Karpas-422 (cell line): ENCODE measurements around the gene DGKD. TPM values are rescaled to one million over a fixed set of nuclear protein-coding genes. Genes with fewer than 3 reads are reported as not detected.

Source experiments
- DNase-seq: peaks from one replicate; pipeline ENCODE4 v3.0.0-alpha.2; 2015
- H2AFZ ChIP-seq: fragments of 200-600 bp; sonication (generic); 2 replicates; pipeline ENCODE4 v1.6.1; 2014; ENCODE audit warnings: antibody characterized with exemption, low read length, mixed read lengths
- H3K27ac ChIP-seq: fragments of 200-600 bp; sonication (generic); 2 replicates; pipeline ENCODE4 v1.5.1; 2014; ENCODE audit warnings: mild to moderate bottlenecking, low read length, moderate library complexity
- H3K27me3 ChIP-seq: fragments of 200-600 bp; sonication (generic); 2 replicates; pipeline ENCODE4 v1.6.1; 2014; ENCODE audit warnings: low read length, mixed read lengths
- H3K36me3 ChIP-seq: fragments of 200-600 bp; sonication (generic); 2 replicates; pipeline ENCODE4 v1.6.1; 2014; ENCODE audit warnings: low read length, mixed read lengths; ENCODE audit not compliant: insufficient read depth
- H3K4me1 ChIP-seq: fragments of 200-600 bp; sonication (generic); 2 replicates; pipeline ENCODE4 v1.6.1; 2014; ENCODE audit warnings: mild to moderate bottlenecking, low read length, mixed read lengths
- H3K4me2 ChIP-seq: fragments of 200-600 bp; sonication (generic); 2 replicates; pipeline ENCODE4 v1.6.1; 2014; ENCODE audit warnings: low read length, low read depth, mild to moderate bottlenecking; ENCODE audit not compliant: poor library complexity, severe bottlenecking
- H3K4me3 ChIP-seq: fragments of 200-600 bp; sonication (generic); 2 replicates; pipeline ENCODE4 v1.5.1; 2014; ENCODE audit warnings: mild to moderate bottlenecking, antibody characterized with exemption, low read length, mixed read lengths
- H3K79me2 ChIP-seq: fragments of 200-600 bp; sonication (generic); 2 replicates; pipeline ENCODE4 v1.6.1; 2014; ENCODE audit warnings: mild to moderate bottlenecking, low read length, mixed read lengths
- H3K9ac ChIP-seq: fragments of 200-600 bp; sonication (generic); 2 replicates; pipeline ENCODE4 v1.6.0; 2014; ENCODE audit warnings: low read length
- H3K9me2 ChIP-seq: fragments of 200-600 bp; sonication (generic), shearing (Covaris generic); replicated peaks from 2 replicates; pipeline ENCODE4 v1.6.0; 2014; ENCODE audit warnings: mild to moderate bottlenecking, low read length, moderate library complexity; ENCODE audit not compliant: insufficient read depth
- H3K9me3 ChIP-seq: fragments of 300-700, 200-600 bp; sonication (generic); 2 replicates; pipeline ENCODE4 v1.6.1; 2014; ENCODE audit warnings: low read length, mixed read lengths
- H4K20me1 ChIP-seq: fragments of 200-600 bp; sonication (generic); 2 replicates; pipeline ENCODE4 v1.6.1; 2014; ENCODE audit warnings: mild to moderate bottlenecking, antibody characterized with exemption, low read length, low read depth; ENCODE audit not compliant: insufficient read depth
- total RNA-seq: library from RNA; depleted of rRNA; stranded (reverse); fragments of >200 nt; shearing (Covaris generic); gene quantifications from 2 replicates; pipeline ENCODE4 v1.2.3, GENCODE V29; 2014; ENCODE audit warnings: low replicate concordance

DGKD gene
- total RNA-seq, 1 experiment from 2014 or later = 10.2 TPM

DNA sequence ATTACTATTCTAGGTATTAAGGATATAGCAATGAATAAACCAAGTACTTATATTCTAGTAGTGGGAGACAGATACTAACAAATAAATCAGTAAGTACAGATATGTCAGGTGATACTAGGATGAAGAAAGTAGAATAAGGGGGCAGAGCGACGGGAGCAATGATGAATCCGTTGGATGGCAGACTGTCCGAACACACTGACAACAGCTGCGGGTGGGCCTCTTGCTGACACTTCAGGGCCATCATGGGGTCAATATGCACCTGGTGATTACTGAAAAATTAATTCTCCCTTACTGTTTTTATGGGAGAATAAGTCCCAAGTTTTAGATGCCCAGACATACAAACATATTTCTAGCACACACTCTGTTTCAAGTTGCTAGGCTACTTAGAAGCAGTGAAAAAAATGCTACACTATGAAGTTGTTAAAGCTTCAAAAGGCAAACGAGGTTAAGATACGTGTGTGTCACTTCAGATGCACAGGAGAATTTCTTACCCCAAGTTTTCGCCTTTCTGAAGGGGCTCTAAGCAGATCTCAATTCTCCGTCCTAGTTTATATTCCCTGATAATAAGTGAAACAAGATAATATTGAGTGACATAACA, 133.6 kb downstream of the DGKD start:
- DNase-seq = no peak
- H3K27me3 ChIP-seq = no peaks in the 10 kb centered on the region
- H3K79me2 ChIP-seq = no peaks in the 10 kb centered on the region
- H3K9me3 ChIP-seq = no peaks in the 10 kb centered on the region
- H3K4me3 ChIP-seq = no peak overlapping the region
- H3K4me2 ChIP-seq = no peak overlapping the region
- no peaks in the 10 kb centered on the region for H3K9me2 ChIP-seq
- no peak overlapping the region for H2AFZ ChIP-seq
- H3K27ac ChIP-seq = no peak overlapping the region
- no peaks in the 10 kb centered on the region for H4K20me1 ChIP-seq
- no peak overlapping the region for H3K9ac ChIP-seq
- H3K36me3 ChIP-seq = no peaks in the 10 kb centered on the region
- peaks cover 15% of the 10 kb centered on the region for H3K4me1 ChIP-seq

DNA sequence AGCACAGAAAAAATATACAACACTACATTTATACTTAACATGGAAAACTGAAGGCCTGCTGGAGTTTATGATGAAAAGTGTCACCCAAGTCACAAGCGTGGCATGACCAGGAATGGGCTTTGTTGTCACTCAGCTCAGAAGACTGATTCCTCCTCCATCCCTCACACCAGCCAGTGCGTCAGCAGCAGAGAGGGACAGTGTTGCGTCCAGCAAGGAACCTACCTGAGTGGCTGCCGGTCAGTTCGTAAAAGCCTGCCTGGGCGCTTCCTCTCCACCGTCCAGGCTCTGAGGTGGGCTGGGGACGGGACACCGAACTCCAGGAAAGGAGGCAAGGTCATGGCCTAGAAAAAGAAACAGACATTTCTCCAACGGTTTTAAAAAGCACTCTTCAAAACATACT, 134.8 kb downstream of the DGKD start:
- Histone ChIP-seq H3K36me3 (no peaks in the 10 kb centered on the region), H3K27me3 (no peaks in the 10 kb centered on the region), H3K9me3 (no peaks in the 10 kb centered on the region), H3K27ac (no peak overlapping the region), H3K79me2 (no peaks in the 10 kb centered on the region), H3K4me2 (no peak overlapping the region), H3K9me2 (no peaks in the 10 kb centered on the region), H3K4me1 (peaks cover 2% of the 10 kb centered on the region), H3K9ac (no peak overlapping the region), H3K4me3 (no peak overlapping the region), H2AFZ (no peak overlapping the region), H4K20me1 (no peaks in the 10 kb centered on the region)
- no peak for DNase-seq

DNA sequence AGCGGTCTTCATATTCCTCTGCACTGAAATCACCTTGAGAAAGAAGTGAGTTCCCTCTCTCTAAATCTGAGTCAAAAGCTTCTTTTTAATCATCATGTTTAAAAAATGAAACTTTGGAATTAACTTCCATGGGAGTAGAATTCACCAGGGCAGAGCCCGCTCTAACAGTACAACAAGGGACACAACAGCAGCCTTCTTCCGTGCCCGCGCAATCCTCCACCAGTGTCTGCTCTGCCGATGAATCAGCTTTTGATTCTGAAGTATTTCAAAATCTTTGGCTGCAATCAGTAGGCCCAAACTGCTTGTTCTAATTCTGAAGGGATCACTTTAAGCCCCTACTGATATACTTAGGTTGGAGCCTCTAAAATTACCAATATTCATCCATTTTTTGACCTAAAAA, 135.4 kb downstream of the DGKD start:
- Histone ChIP-seq H3K27ac (no peak overlapping the region), H3K4me1 (no peaks in the 10 kb centered on the region), H3K36me3 (no peaks in the 10 kb centered on the region), H3K79me2 (no peaks in the 10 kb centered on the region), H3K9me3 (no peaks in the 10 kb centered on the region), H3K4me3 (no peak overlapping the region), H3K27me3 (no peaks in the 10 kb centered on the region), H2AFZ (no peak overlapping the region), H3K4me2 (no peak overlapping the region), H3K9me2 (no peaks in the 10 kb centered on the region), H3K9ac (no peak overlapping the region), H4K20me1 (no peaks in the 10 kb centered on the region)
- no peak for DNase-seq

DNA sequence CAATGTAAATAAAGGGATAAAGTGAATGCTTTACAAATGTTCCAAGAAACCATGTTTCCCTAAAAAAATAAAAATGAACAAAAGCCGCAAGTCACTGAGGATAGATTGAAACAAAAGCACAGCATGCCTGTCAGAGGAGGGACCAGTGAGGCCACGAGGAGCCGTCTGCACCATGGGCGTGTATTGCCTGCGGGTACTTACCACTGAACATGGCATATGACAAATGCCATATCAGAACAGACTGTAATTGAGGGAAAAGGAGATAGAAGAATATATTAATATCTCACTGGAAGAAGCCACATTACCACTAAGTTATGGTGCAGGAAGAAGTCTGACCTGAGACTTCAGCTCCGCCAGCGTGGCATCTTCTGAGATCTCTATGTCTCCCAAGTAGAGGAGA, 136.5 kb downstream of the DGKD start:
- H3K9me2 ChIP-seq = no peaks in the 10 kb centered on the region
- no peaks in the 10 kb centered on the region for H4K20me1 ChIP-seq
- no peak overlapping the region for H2AFZ ChIP-seq
- no peaks in the 10 kb centered on the region for H3K79me2 ChIP-seq
- no peak overlapping the region for H3K4me2 ChIP-seq
- no peaks in the 10 kb centered on the region for H3K36me3 ChIP-seq
- H3K4me3 ChIP-seq = no peak overlapping the region
- no peaks in the 10 kb centered on the region for H3K4me1 ChIP-seq
- no peaks in the 10 kb centered on the region for H3K27me3 ChIP-seq
- DNase-seq = no peak
- H3K9me3 ChIP-seq = no peaks in the 10 kb centered on the region
- no peak overlapping the region for H3K9ac ChIP-seq
- H3K27ac ChIP-seq = no peak overlapping the region

DNA sequence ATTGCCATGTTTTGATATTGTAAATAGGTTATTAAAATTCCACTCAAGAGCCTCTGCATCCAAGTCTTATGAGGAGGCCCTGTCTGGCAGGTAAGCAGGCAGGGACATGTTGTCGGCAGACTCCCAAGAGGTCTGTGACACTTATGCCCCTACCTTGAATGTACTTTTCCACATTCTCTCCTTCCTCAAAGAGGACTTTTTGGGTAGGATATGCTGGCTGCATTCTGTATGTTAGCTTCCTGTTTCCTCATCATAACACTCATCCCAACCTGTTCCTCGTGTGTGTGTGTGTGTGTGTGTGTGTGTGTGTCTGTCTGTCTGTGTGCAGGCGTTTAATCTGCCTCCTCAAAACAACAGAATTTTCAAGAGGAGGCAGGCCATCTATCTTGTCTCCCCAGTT, 137.0 kb downstream of the DGKD start:
- no peak for DNase-seq
- no peak overlapping the region for H3K27ac ChIP-seq
- H3K4me2 ChIP-seq = no peak overlapping the region
- no peaks in the 10 kb centered on the region for H3K4me1 ChIP-seq
- H3K36me3 ChIP-seq = no peaks in the 10 kb centered on the region
- H3K9ac ChIP-seq = no peak overlapping the region
- H4K20me1 ChIP-seq = no peaks in the 10 kb centered on the region
- no peak overlapping the region for H2AFZ ChIP-seq
- no peak overlapping the region for H3K4me3 ChIP-seq
- no peaks in the 10 kb centered on the region for H3K9me3 ChIP-seq
- no peaks in the 10 kb centered on the region for H3K9me2 ChIP-seq
- H3K27me3 ChIP-seq = no peaks in the 10 kb centered on the region
- no peaks in the 10 kb centered on the region for H3K79me2 ChIP-seq

DNA sequence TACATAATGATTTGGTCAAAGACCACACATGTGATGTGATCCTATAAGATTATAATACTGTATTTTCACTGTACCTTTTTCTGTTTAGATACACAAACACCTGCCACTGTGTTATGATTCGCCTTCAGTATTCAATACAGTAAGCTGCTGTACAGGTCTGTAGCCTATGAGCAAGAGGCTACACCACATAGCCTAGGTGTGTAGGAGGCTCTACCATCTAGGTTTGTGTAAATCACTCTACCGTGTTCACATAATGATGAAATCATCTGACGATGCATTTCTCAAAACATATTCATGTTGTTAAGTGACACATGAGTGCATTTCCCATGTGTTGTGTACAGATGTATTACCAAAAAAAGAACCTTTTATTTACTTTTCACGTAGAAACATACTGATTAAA, 137.8 kb downstream of the DGKD start:
- H3K9ac ChIP-seq = no peak overlapping the region
- H3K79me2 ChIP-seq = no peaks in the 10 kb centered on the region
- H3K4me2 ChIP-seq = no peak overlapping the region
- H4K20me1 ChIP-seq = no peaks in the 10 kb centered on the region
- H3K4me1 ChIP-seq = no peaks in the 10 kb centered on the region
- no peak for DNase-seq
- no peak overlapping the region for H3K27ac ChIP-seq
- H3K9me2 ChIP-seq = no peaks in the 10 kb centered on the region
- no peaks in the 10 kb centered on the region for H3K9me3 ChIP-seq
- no peak overlapping the region for H2AFZ ChIP-seq
- no peak overlapping the region for H3K4me3 ChIP-seq
- no peaks in the 10 kb centered on the region for H3K27me3 ChIP-seq
- no peaks in the 10 kb centered on the region for H3K36me3 ChIP-seq

DNA sequence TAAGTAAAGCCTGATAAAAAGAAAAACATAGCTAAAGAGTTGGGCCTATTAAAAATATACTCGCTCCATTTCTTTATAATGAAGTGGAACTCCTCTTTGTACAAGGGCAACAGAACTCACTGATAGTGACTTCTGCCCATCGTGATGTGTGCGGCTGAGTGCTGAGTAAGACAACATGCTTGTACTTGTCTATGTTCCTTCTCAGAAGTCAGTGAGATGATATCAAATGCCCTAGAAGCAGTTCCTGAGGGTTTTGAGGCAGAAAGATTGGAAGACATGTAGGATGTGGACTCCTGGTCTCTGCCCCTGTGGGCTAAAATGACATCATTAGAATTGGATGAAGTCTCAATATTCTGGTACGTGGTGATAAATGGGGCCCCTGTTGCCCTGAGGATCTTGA, 138.5 kb downstream of the DGKD start:
- no peaks in the 10 kb centered on the region for H3K9me2 ChIP-seq
- no peaks in the 10 kb centered on the region for H3K27me3 ChIP-seq
- no peak for DNase-seq
- H3K9ac ChIP-seq = no peak overlapping the region
- H3K79me2 ChIP-seq = no peaks in the 10 kb centered on the region
- no peaks in the 10 kb centered on the region for H4K20me1 ChIP-seq
- no peak overlapping the region for H3K4me3 ChIP-seq
- no peak overlapping the region for H2AFZ ChIP-seq
- no peak overlapping the region for H3K27ac ChIP-seq
- no peak overlapping the region for H3K4me2 ChIP-seq
- H3K36me3 ChIP-seq = no peaks in the 10 kb centered on the region
- no peaks in the 10 kb centered on the region for H3K4me1 ChIP-seq
- no peaks in the 10 kb centered on the region for H3K9me3 ChIP-seq

DNA sequence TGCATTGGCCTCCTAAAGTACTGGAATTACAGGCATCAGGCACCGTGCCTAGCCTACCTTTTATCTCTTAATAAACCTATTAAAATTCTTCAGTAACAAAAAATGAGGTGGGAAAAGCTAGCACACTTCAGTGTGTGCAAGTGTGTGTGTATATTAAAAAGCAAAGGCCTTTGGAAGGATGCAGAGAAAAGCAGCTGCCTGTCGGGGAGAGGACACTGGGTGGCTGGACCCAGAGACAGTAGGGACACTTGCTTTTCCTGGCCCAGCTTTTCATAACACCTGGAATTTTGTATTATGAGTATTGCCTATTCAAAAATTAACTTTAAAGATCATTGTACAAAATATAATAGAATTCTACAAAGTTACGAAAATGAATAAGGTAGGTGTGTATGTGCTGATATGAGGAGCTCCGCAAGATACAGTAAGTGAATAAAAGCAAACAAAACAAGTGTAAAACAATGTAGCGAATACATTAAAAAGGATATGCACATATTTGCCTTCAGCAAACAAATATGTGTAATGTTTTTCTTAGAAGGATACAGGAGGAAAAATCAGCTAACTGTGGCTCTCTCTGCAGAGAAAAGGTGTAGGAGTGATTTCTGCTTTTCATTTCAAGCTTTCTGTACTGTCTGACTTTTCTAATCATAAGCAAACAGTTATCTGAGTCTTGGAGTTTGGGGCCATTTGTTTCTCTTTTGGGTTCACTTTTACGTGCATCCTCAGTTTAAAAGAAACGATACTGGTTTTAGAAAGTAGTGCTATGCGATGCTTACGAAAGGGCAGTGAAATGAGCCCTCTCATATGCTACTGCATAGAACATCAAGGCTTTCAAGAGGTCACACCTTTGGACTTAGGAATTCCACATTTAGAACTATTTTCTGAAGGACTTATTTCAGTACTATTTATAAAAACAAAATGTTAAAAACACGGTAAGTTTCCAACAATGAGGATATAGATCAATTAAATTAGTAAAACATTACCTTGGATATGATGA, 141.5 kb downstream of the DGKD start:
- no peaks in the 10 kb centered on the region for H3K9me2 ChIP-seq
- no peaks in the 10 kb centered on the region for H3K27me3 ChIP-seq

More for the DNA sequence above, 141.5 kb downstream of the DGKD start:
- Histone ChIP-seq H3K4me1 (no peaks in the 10 kb centered on the region), H3K9ac (no peak overlapping the region), H3K9me3 (no peaks in the 10 kb centered on the region), H3K27ac (no peak overlapping the region), H3K4me2 (no peak overlapping the region), H3K36me3 (no peaks in the 10 kb centered on the region), H3K4me3 (no peak overlapping the region), H2AFZ (no peak overlapping the region), H4K20me1 (no peaks in the 10 kb centered on the region), H3K79me2 (no peaks in the 10 kb centered on the region)
- no peak for DNase-seq
